22Rv1 (cell line): ENCODE data around the gene FAAP100.

Experiments
- H3K27ac ChIP-seq: fragments of 450-650 bp; 2 replicates; pipeline ENCODE4 v1.5.1; 2017
- ZFX ChIP-seq: fragments of 450-650 bp; IDR thresholded peaks from 2 replicates; pipeline ENCODE4 v1.6.1; 2017; ENCODE audit warnings: antibody characterized with exemption, borderline replicate concordance
- TF ChIP-seq, protein P1 (sequence below): fragments of 450-650 bp; IDR thresholded peaks from 2 replicates; pipeline ENCODE4 v1.5.1; 2017; ENCODE audit warnings: mild to moderate bottlenecking

Gene FAAP100

GRCh38 chr17:81529437-81529803 lies 22.7 kb downstream of the FAAP100 start:
- H3K27ac ChIP-seq: no peak overlapping the region
- TF ChIP-seq ZFX: no peak
- TF ChIP-seq, protein P1, sequence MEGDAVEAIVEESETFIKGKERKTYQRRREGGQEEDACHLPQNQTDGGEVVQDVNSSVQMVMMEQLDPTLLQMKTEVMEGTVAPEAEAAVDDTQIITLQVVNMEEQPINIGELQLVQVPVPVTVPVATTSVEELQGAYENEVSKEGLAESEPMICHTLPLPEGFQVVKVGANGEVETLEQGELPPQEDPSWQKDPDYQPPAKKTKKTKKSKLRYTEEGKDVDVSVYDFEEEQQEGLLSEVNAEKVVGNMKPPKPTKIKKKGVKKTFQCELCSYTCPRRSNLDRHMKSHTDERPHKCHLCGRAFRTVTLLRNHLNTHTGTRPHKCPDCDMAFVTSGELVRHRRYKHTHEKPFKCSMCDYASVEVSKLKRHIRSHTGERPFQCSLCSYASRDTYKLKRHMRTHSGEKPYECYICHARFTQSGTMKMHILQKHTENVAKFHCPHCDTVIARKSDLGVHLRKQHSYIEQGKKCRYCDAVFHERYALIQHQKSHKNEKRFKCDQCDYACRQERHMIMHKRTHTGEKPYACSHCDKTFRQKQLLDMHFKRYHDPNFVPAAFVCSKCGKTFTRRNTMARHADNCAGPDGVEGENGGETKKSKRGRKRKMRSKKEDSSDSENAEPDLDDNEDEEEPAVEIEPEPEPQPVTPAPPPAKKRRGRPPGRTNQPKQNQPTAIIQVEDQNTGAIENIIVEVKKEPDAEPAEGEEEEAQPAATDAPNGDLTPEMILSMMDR: no peak

- H3K27ac ChIP-seq: no peak overlapping the region
- TF ChIP-seq, protein P1: no peak
- no peak for TF ChIP-seq ZFX
These were observed 23.3 kb downstream of the FAAP100 start for GRCh38 chr17:81528651-81529436.

DNA sequence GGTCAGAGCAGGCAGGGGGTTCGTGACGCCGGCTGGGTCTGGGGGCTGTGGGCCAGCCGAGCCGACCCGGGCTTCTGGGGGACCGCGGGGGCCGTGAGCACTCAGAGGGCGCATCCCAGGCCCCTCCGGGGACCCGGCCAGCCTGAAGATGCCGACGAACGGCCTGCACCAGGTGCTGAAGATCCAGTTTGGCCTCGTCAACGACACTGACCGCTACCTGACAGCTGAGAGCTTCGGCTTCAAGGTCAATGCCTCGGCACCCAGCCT lies 23.8 kb downstream of the FAAP100 start:
- TF ChIP-seq, protein P1: no peak
- no peak for TF ChIP-seq ZFX
- no peak overlapping the region for H3K27ac ChIP-seq

DNA sequence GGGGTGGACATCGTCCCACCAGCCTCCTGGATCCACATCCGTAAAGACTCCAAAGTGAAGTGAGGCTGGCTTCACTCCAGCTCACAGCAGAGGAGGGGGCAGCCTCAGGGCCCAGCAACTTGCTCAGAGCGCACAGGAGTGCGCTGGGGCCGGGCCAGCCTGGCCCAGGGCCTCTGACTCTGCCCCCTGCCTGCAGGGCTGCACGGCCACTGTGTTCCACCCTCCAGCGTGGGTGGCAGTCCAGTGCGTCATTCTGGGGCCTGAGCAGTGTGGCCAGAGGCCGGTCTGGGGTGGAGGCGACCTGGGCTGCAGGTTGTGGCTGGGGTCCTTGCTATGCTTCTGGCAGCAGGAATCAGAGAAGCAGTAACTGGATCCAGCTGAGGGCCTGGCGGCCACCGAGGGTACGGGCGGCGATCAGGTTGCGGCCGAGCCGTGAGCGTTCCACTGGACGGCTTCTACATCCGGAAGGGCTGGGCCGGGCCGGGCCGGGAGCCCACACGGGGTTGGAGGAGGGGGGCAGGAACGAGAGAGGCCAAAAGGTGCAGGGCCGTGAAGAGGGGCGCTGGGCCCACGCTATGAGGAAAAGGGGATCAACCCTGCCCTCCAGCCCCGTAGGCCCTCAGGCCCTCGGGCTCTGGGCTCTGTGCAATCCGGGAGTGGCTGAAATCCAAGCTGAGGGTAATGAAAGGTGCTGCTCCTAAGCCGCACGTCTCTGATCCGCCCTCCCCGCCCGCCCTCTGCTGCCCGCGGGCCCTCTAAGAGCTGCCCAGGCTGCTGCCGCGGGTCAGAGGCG lies 24.4 kb downstream of the FAAP100 start, which contains the start of gene FSCN2:
FSCN2 (plus strand) TSS at position 787 of the 793 bp plus-strand sequence. CDS start 155 bp downstream, outside the sequence.
- TF ChIP-seq, protein P1: no peak
- no peak for TF ChIP-seq ZFX
- H3K27ac ChIP-seq: no peak within 1 kb of the TSS

GRCh38 chr17:81526662-81527571 lies 25.2 kb downstream of the FAAP100 start:
- no peak overlapping the region for H3K27ac ChIP-seq
- TF ChIP-seq ZFX: no peak
- TF ChIP-seq, protein P1: no peak

GRCh38 chr17:81524865-81525159 lies 27.3 kb downstream of the FAAP100 start:
- H3K27ac ChIP-seq: no peak overlapping the region
- TF ChIP-seq ZFX: no peak
- TF ChIP-seq, protein P1: no peak
